HepG2 (cell line): ENCODE measurements around the gene TMEM176A. TPM values are rescaled to one million over a fixed set of nuclear protein-coding genes. Genes with fewer than 3 reads are reported as not detected.
"Not testable (repeated sequence)": the region's sequence is repeated elsewhere in the genome, so short reads cannot be mapped to it uniquely, and the experiment has no call there.

ENCODE experiments used
- ATAC-seq: fragments of 200-7000 bp; cut with Tn5 transposase; 3 replicates; pipeline ENCODE4 v1.9.1; 2020; ENCODE audit warnings: mild to moderate bottlenecking, moderate library complexity
- BruUV-seq: library from RNA; stranded (reverse); fragments of 400-500 nt; replicated peaks from 2 replicates; lab custom pipeline; 2021; lab: Mats Ljungman, UMichigan
- CTCF ChIA-PET: fragments of 300-600 bp; formaldehyde crosslinking; extraction: SDS; loops from one replicate; lab custom pipeline; 2021; ENCODE audit warnings: low total read pairs, inconsistent platforms, low intra/inter-chr PET ratio; lab: Yijun Ruan, JAX
- POLR2A ChIA-PET: fragments of 350-600 bp; sonication (Branson Sonifier 250); formaldehyde crosslinking; loops from one replicate; lab custom pipeline; 2020; ENCODE audit warnings: antibody characterized with exemption, inconsistent platforms; lab: Yijun Ruan, JAX
- DNase-seq: peaks from one replicate; pipeline ENCODE4 v3.0.0-alpha.2; 2015; ENCODE audit warnings: low spot score
- FAIRE-seq: peaks from 3 replicates; lab custom pipeline; 2011; peaks lifted over from hg19 to GRCh38; lab: Jason Lieb, UNC
- H2AFZ ChIP-seq: one replicate; pipeline ENCODE4 v1.6.1; 2011; ENCODE audit warnings: low read length, inconsistent platforms
- H3K27ac ChIP-seq: fragments of 300-600 bp; 3 replicates; pipeline ENCODE4 v1.8.0; 2011; ENCODE audit warnings: mixed run types, mild to moderate bottlenecking, mixed read lengths, low read length, inconsistent platforms; ENCODE audit not compliant: insufficient read depth; ENCODE audit errors: extremely low read length
- H3K27me3 ChIP-seq, 2 experiments: fragments of 200-600 bp in 1 of 2; 2 replicates in 1 of 2; 3 replicates in 1 of 2; pipeline versions ENCODE4 v1.6.0 to v1.8.0; 2011; ENCODE audit warnings: low read length in 2 of 2, mild to moderate bottlenecking in 2 of 2, moderate library complexity in 2 of 2, inconsistent platforms in 1 of 2; ENCODE audit not compliant: insufficient read depth in 2 of 2, control insufficient read depth in 1 of 2
- H3K36me3 ChIP-seq, 2 experiments: fragments of 200-600 bp in 1 of 2; replicated peaks in 1 of 2; 2 replicates in 1 of 2; 3 replicates in 1 of 2; pipeline versions ENCODE4 v1.5.1 to v1.8.0; 2011; ENCODE audit warnings: low read length in 2 of 2, inconsistent platforms in 1 of 2; ENCODE audit not compliant: insufficient read depth in 2 of 2, control insufficient read depth in 1 of 2
- H3K4me1 ChIP-seq: 2 replicates; pipeline ENCODE4 v1.5.1; 2012; ENCODE audit warnings: low read length, inconsistent platforms; ENCODE audit not compliant: insufficient read depth
- H3K4me2 ChIP-seq: 2 replicates; pipeline ENCODE4 v1.6.0; 2011; ENCODE audit warnings: low read depth, low read length, inconsistent platforms
- H3K4me3 ChIP-seq, 3 experiments: fragments of 200-600 bp in 1 of 3; sonication (generic), shearing (Covaris generic) in 1 of 3; replicated peaks in 1 of 3; 2 replicates each; pipeline ENCODE4 v1.5.1; 2011 to 2016; ENCODE audit warnings: low read length in 3 of 3, inconsistent platforms in 2 of 3, low read depth in 2 of 3, mild to moderate bottlenecking in 2 of 3, control low read depth in 1 of 3, mixed read lengths in 1 of 3; ENCODE audit not compliant: insufficient read depth in 1 of 3
- H3K79me2 ChIP-seq: one replicate; pipeline ENCODE4 v1.6.1; 2011; ENCODE audit warnings: low read length, inconsistent platforms; ENCODE audit not compliant: insufficient read depth
- H3K9ac ChIP-seq: 2 replicates; pipeline ENCODE4 v1.6.0; 2011; ENCODE audit warnings: mild to moderate bottlenecking, low read depth, low read length, inconsistent platforms; ENCODE audit not compliant: insufficient read depth
- H3K9me3 ChIP-seq: 2 replicates; pipeline ENCODE4 v1.5.1; 2012; ENCODE audit warnings: mild to moderate bottlenecking, low read length
- H4K20me1 ChIP-seq: 2 replicates; pipeline ENCODE4 v1.6.0; 2011; ENCODE audit warnings: inconsistent platforms, mild to moderate bottlenecking, low read length, moderate library complexity; ENCODE audit not compliant: insufficient read depth
- ASH2L ChIP-seq: fragments of 300-600, 200-600 bp; sonication (generic); IDR thresholded peaks from 2 replicates; pipeline ENCODE4 v1.7.0; 2017; ENCODE audit warnings: low read depth, mild to moderate bottlenecking, moderate library complexity, mixed read lengths, low read length; ENCODE audit not compliant: insufficient read length
- HDAC1 ChIP-seq: sonication (generic); formaldehyde crosslinking; IDR thresholded peaks from 2 replicates; pipeline ENCODE4 v1.5.1; 2020; ENCODE audit warnings: mild to moderate bottlenecking, missing genetic modification reagents
- KLF16 ChIP-seq, 2 experiments: sonication (generic) in 1 of 2; formaldehyde crosslinking in 1 of 2; IDR thresholded peaks; 2 replicates each; pipeline versions ENCODE4 v1.6.1 to v1.8.0; 2016 to 2023; ENCODE audit warnings: missing genetic modification reagents in 2 of 2, missing compliant biosample characterization in 1 of 2
- NR2F6 ChIP-seq, 2 experiments: IDR thresholded peaks; 2 replicates each; pipeline ENCODE4 v1.6.1; 2016; ENCODE audit warnings: antibody characterized with exemption in 1 of 2, mild to moderate bottlenecking in 1 of 2
- PAXIP1 ChIP-seq: sonication (generic); formaldehyde crosslinking; conservative IDR thresholded peaks from 2 replicates; pipeline ENCODE4 v1.4.0; 2020; ENCODE audit warnings: mild to moderate bottlenecking, missing genetic modification reagents, moderate library complexity
- PHF8 ChIP-seq: sonication (generic); formaldehyde crosslinking; IDR thresholded peaks from 2 replicates; pipeline ENCODE4 v1.5.0; 2020; ENCODE audit warnings: missing genetic modification reagents
- RXRB ChIP-seq: IDR thresholded peaks from 2 replicates; pipeline ENCODE4 v1.6.1; 2016; ENCODE audit warnings: borderline replicate concordance, missing genetic modification reagents, missing compliant biosample characterization
- THAP11 ChIP-seq: IDR thresholded peaks from 2 replicates; pipeline ENCODE4 v1.6.1; 2016; ENCODE audit warnings: missing biosample characterization, missing genetic modification reagents
- ZGPAT ChIP-seq: IDR thresholded peaks from 2 replicates; pipeline ENCODE4 v1.6.1; 2016; ENCODE audit warnings: mild to moderate bottlenecking
- ZKSCAN5 ChIP-seq: sonication (generic); formaldehyde crosslinking; IDR thresholded peaks from 2 replicates; pipeline ENCODE4 v1.5.1; 2020; ENCODE audit warnings: mild to moderate bottlenecking, missing genetic modification reagents
- ZNF280B ChIP-seq: sonication (generic); formaldehyde crosslinking; IDR thresholded peaks from 2 replicates; pipeline ENCODE4 v1.5.0; 2020; ENCODE audit warnings: missing genetic modification reagents, mild to moderate bottlenecking, borderline replicate concordance
- ZNF317 ChIP-seq: sonication (generic); formaldehyde crosslinking; IDR thresholded peaks from 2 replicates; pipeline ENCODE4 v1.5.0; 2020; ENCODE audit warnings: mild to moderate bottlenecking, missing genetic modification reagents
- ZNF451 ChIP-seq: sonication (generic); formaldehyde crosslinking; IDR thresholded peaks from 2 replicates; pipeline ENCODE4 v1.5.0; 2020; ENCODE audit warnings: mild to moderate bottlenecking, missing genetic modification reagents
- ZNF501 ChIP-seq: sonication (generic); formaldehyde crosslinking; IDR thresholded peaks from 2 replicates; pipeline ENCODE4 v1.5.1; 2020; ENCODE audit warnings: mild to moderate bottlenecking, moderate library complexity, missing genetic modification reagents
- WGBS: methylation state at CpG from one replicate; pipeline ENCODE4 v1.1.6; 2017; ENCODE audit warnings: low lambda C conversion rate; 5-methylcytosine and 5-hydroxymethylcytosine counted together
- in situ Hi-C: cut with HindIII; loops from 2 replicates; pipeline ENCODE4 v1.10.0; 2017; ENCODE audit warnings: low pct_unique_long_range_greater_than_20kb; ENCODE audit not compliant: extremely low pct_ligation_motif_present
- intact Hi-C: fragments of 100-400 bp; cut with micrococcal nuclease; formaldehyde crosslinking; loops from one replicate; pipeline ENCODE4 v1.10.0; 2022; ENCODE audit not compliant: unreplicated experiment
- polyA plus RNA-seq, 8 experiments: library from polyadenylated mRNA; depleted of rRNA in 3 of 8; stranded (reverse) in 7 of 8; unstranded in 1 of 8; fragments of >200 nt; fragmentation: Illumina TruSeq in 4 of 8; extraction: Trizol in 4 of 8; gene quantifications; 2 replicates each; pipeline versions ENCODE4 v1.2.1 to v1.2.3, GENCODE V29; 2011 to 2016; ENCODE audit warnings: low read depth in 4 of 8, missing spikeins in 1 of 8, mixed read lengths in 1 of 8; ENCODE audit not compliant: insufficient read depth in 1 of 8
- total RNA-seq, 5 experiments: library from RNA; depleted of rRNA; stranded (reverse); fragments of >200 nt; fragmentation: Illumina TruSeq; extraction: Trizol; gene quantifications; 2 replicates each; pipeline ENCODE4 v1.2.3, GENCODE V29; 2016; ENCODE audit warnings: low read depth in 1 of 5

TMEM176A gene
- total and polyA plus RNA-seq, 2 of the 13 experiments (the other 11 are each of a cell fraction or from before 2014, with no cell fraction given), result not detected

- no peak for TF ChIP-seq RXRB (CRISPR knock-in tag)
Measured at GRCh38 chr7:150806863-150807262, 6.3 kb downstream of the TMEM176A start (continued).

- in situ Hi-C loops; BruUV-seq; H3K79me2 ChIP-seq; CTCF ChIA-PET; H4K20me1 ChIP-seq; H3K27me3 ChIP-seq; intact Hi-C loops; H3K36me3 ChIP-seq; TF ChIP-seq NR2F6 (IDR thresholded peaks at IDR 0.05): not testable (repeated sequence)
- peak overlapping the region; percentile 42 for H2AFZ ChIP-seq
- H3K9ac ChIP-seq, result peak overlapping the region; percentile 46; the same call in 1 of the 2 replicates
- H3K4me1 ChIP-seq, result peaks cover 19% of the 10 kb centered on the region
- peak; percentile 78 for DNase-seq
- peak overlapping the region; percentile 78 for H3K27ac ChIP-seq
- peak; percentile 71 for ATAC-seq
- H3K4me2 ChIP-seq, result peak overlapping the region; percentile 85
- peak; percentile 83 for FAIRE-seq
- H3K4me3 ChIP-seq, result peak overlapping the region in 2 of 3 experiments; percentile 44 to 64; a peak in 4 of 6 replicates
- WGBS, result 14% methylated on average over 7 of the region's 13 CpGs
- POLR2A ChIA-PET, result interaction anchor here (1.5 kb wide), 1 partner anchor 61 kb away, joined by 5 read pairs; no protein-coding TSS in a partner anchor
- H3K9me3 ChIP-seq, result peaks cover 19% of the 10 kb centered on the region; the same call in 1 of the 2 replicates
- TF ChIP-seq ZGPAT (CRISPR knock-in tag) (peak; percentile 74; the same call in 1 of the 2 replicates), ZNF451 (CRISPR knock-in tag) (0 out of 2 replicates have a peak, but pooled peaks have one; percentile 68), HDAC1 (CRISPR knock-in tag) (peak; percentile 63; the same call in 1 of the 2 replicates), THAP11 (CRISPR knock-in tag) (peak; percentile 56), PHF8 (CRISPR knock-in tag) (peak; percentile 46), KLF16 (CRISPR knock-in tag; IDR thresholded peaks at IDR 0.05) (peak in 1 of 2 experiments; percentile 46; a peak in 1 of 4 replicates), ZNF501 (CRISPR knock-in tag) (peak; percentile 70), ZNF280B (CRISPR knock-in tag) (peak; percentile 79; the same call in 1 of the 2 replicates), NR2F6 (CRISPR knock-in tag; IDR thresholded peaks at IDR 0.05) (peak; percentile 40), ZKSCAN5 (0 out of 2 replicates have a peak, but pooled peaks have one; percentile 23), PAXIP1 (peak; percentile 95), ASH2L (peak; percentile 37), ZNF317 (0 out of 2 replicates have a peak, but pooled peaks have one; percentile 40)
Measured at GRCh38 chr7:150807616-150808438, 7.3 kb downstream of the TMEM176A start.
